ENCODE measurements around the gene NFIB.

NFIB gene

DNA sequence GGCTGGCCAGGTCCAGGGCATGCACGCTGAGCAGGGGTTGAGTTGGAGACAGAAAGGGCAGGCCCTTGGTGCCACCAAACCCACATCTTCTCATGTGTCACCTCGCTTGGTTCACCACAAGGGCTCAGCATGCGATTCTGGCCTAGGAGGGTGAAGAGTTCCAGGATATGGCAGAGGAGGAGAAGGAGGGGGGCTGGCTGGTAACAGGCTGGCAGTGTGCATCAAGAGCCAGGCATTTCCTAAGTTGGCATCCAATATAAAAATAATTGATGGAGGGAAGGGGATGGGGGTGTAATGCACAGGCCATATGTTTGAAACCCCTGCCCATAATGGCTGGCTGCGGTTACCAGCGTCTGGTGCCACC lies 255.6 kb downstream of the NFIB start:
- Histone ChIP-seq H3K9me2 (replicated peaks; ENCODE audit: insufficient read depth, low read length) (no peaks in the 10 kb centered on the region), H3K9ac (ENCODE audit: low read length) (no peak overlapping the region), H3K79me2 (ENCODE audit: low read length) (no peaks in the 10 kb centered on the region), H3K27ac (ENCODE audit: low read length) (no peak overlapping the region), H3K36me3 (replicated peaks; ENCODE audit: insufficient read depth, low read length) (no peaks in the 10 kb centered on the region), H4K20me1 (ENCODE audit: insufficient read depth, low read length) (no peaks in the 10 kb centered on the region), H3K4me3 (ENCODE audit: low read length) (no peak overlapping the region), H2AFZ (ENCODE audit: low read length) (no peak overlapping the region), H3K27me3 (replicated peaks; ENCODE audit: insufficient read depth, low read length) (no peaks in the 10 kb centered on the region), H3K4me2 (ENCODE audit: low read depth, low read length) (no peak overlapping the region), H3K9me3 (replicated peaks; ENCODE audit: insufficient read depth, low read length) (no peaks in the 10 kb centered on the region), H3F3A (ENCODE audit: insufficient read depth, low read length) (no peaks in the 10 kb centered on the region), H3K4me1 (ENCODE audit: low read length) (no peaks in the 10 kb centered on the region)
- DNase-seq, result no peak
- TF ChIP-seq EZH2phosphoT487 (IDR thresholded peaks at IDR 0.05; ENCODE audit: low read length) (no peak), EZH2 (optimal IDR thresholded peaks at IDR 0.05; ENCODE audit: low read depth, low read length) (no peak)
- TF ChIP-seq, protein P1, sequence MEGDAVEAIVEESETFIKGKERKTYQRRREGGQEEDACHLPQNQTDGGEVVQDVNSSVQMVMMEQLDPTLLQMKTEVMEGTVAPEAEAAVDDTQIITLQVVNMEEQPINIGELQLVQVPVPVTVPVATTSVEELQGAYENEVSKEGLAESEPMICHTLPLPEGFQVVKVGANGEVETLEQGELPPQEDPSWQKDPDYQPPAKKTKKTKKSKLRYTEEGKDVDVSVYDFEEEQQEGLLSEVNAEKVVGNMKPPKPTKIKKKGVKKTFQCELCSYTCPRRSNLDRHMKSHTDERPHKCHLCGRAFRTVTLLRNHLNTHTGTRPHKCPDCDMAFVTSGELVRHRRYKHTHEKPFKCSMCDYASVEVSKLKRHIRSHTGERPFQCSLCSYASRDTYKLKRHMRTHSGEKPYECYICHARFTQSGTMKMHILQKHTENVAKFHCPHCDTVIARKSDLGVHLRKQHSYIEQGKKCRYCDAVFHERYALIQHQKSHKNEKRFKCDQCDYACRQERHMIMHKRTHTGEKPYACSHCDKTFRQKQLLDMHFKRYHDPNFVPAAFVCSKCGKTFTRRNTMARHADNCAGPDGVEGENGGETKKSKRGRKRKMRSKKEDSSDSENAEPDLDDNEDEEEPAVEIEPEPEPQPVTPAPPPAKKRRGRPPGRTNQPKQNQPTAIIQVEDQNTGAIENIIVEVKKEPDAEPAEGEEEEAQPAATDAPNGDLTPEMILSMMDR (IDR thresholded peaks at IDR 0.05; ENCODE audit: low read length), result no peak

DNA sequence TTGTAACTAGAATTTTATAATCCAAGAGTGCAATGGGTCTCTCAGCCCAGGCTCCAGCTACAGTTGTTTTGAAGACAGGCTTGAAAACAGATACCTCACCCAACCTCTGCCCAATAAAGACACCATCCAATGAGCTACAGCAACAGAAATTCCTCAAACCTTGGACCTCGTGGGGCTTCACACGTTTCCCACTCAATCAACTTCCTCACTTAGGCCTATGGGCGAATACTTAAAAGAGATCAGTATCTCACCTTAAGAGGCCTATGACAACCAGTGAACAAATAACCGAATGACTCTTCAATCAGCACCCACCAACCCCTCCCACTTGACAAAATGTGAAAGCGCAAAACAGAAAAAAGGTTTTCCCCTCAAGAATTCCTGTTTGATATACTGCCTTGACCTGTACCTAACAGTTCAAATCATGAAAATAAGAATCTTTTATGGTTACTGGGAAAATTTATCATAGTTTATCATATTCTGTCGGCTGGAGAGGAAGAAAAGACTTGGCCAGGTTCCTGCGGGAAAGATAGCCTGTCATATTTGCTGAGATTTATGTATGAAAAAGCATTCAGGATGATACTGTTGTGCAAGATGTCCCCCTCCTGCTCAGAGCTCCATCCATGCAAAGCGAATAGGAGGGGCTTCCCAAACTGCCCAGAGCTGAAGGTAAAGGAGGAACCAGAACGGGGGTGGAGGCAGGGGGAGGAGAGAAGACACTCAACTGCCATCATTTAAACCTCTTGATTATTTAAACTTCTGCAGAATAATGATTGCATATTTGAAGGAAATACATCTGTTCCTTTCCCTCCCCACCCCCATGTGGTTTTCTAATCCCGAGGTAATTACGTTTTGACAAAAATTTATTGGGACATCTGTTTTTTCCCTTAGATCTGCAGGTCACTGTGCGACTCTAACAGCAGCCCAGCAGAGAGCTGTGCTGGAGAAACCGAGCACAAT lies 256.3 kb downstream of the NFIB start:
- Histone ChIP-seq H3K27ac (ENCODE audit: low read length) (no peak overlapping the region), H3F3A (ENCODE audit: insufficient read depth, low read length) (no peaks in the 10 kb centered on the region), H2AFZ (ENCODE audit: low read length) (no peak overlapping the region), H3K9me2 (replicated peaks; ENCODE audit: insufficient read depth, low read length) (no peaks in the 10 kb centered on the region), H3K27me3 (replicated peaks; ENCODE audit: insufficient read depth, low read length) (no peaks in the 10 kb centered on the region), H3K4me3 (ENCODE audit: low read length) (no peak overlapping the region), H3K4me1 (ENCODE audit: low read length) (no peaks in the 10 kb centered on the region), H3K79me2 (ENCODE audit: low read length) (no peaks in the 10 kb centered on the region), H3K4me2 (ENCODE audit: low read depth, low read length) (no peak overlapping the region), H3K9ac (ENCODE audit: low read length) (no peak overlapping the region), H4K20me1 (ENCODE audit: insufficient read depth, low read length) (no peaks in the 10 kb centered on the region), H3K9me3 (replicated peaks; ENCODE audit: insufficient read depth, low read length) (no peaks in the 10 kb centered on the region), H3K36me3 (replicated peaks; ENCODE audit: insufficient read depth, low read length) (no peaks in the 10 kb centered on the region)
- no peak for DNase-seq
- TF ChIP-seq, protein P1 (IDR thresholded peaks at IDR 0.05; ENCODE audit: low read length), result no peak
- TF ChIP-seq EZH2phosphoT487 (IDR thresholded peaks at IDR 0.05; ENCODE audit: low read length) (no peak), EZH2 (optimal IDR thresholded peaks at IDR 0.05; ENCODE audit: low read depth, low read length) (no peak)

DNA sequence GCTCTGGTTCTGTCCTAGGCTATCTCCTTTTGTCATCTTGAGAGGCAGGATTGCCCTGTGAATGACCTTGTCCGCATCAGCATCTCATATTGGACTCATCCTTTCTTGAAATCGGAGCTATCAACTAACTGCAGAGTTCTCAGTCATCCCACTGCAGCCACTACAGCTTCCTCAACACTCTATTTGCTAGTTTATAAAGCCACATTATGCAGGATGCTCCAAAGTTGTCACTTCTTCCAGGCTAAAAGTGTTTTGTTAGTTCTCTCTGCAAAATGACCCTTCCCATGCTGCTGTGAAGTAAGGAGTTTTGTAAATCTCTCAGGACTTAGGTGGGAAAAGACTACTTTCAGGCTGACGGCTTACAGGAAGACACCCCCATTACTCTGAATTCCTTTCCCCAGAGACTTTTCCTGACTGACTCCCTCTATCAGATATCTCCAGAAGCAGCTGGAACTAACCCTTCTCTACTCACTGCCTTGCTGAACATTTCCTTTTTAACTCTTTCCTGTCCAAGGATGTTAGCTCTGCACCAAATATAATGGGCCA lies 257.6 kb downstream of the NFIB start:
- Histone ChIP-seq H3K79me2 (ENCODE audit: low read length) (no peaks in the 10 kb centered on the region), H3K36me3 (replicated peaks; ENCODE audit: insufficient read depth, low read length) (no peaks in the 10 kb centered on the region), H3K9me2 (replicated peaks; ENCODE audit: insufficient read depth, low read length) (no peaks in the 10 kb centered on the region), H3K4me3 (ENCODE audit: low read length) (no peak overlapping the region), H3F3A (ENCODE audit: insufficient read depth, low read length) (no peaks in the 10 kb centered on the region), H3K9ac (ENCODE audit: low read length) (no peak overlapping the region), H3K9me3 (replicated peaks; ENCODE audit: insufficient read depth, low read length) (no peaks in the 10 kb centered on the region), H4K20me1 (ENCODE audit: insufficient read depth, low read length) (no peaks in the 10 kb centered on the region), H2AFZ (ENCODE audit: low read length) (no peak overlapping the region), H3K4me1 (ENCODE audit: low read length) (no peaks in the 10 kb centered on the region), H3K27me3 (replicated peaks; ENCODE audit: insufficient read depth, low read length) (no peaks in the 10 kb centered on the region), H3K4me2 (ENCODE audit: low read depth, low read length) (no peak overlapping the region), H3K27ac (ENCODE audit: low read length) (no peak overlapping the region)
- no peak for TF ChIP-seq EZH2 (optimal IDR thresholded peaks at IDR 0.05; ENCODE audit: low read depth, low read length)
- TF ChIP-seq, protein P1 (IDR thresholded peaks at IDR 0.05; ENCODE audit: low read length), result no peak
- no peak for TF ChIP-seq EZH2phosphoT487 (IDR thresholded peaks at IDR 0.05; ENCODE audit: low read length)
- peak; percentile 4 for DNase-seq
